Ishikawa (cell line): ENCODE data around the gene EFHC2.

Source experiments
- CEBPB ChIP-seq: IDR thresholded peaks from 2 replicates; pipeline ENCODE4 v1.6.1; 2012
- CREB1 ChIP-seq: IDR thresholded peaks from 2 replicates; pipeline ENCODE4 v1.6.1; 2012; ENCODE audit warnings: low read depth
- EGR1 ChIP-seq: IDR thresholded peaks from 2 replicates; pipeline ENCODE4 v1.6.1; 2012
- EP300 ChIP-seq: IDR thresholded peaks from 2 replicates; pipeline ENCODE4 v1.6.1; 2012; ENCODE audit warnings: borderline replicate concordance
- FOXM1 ChIP-seq: IDR thresholded peaks from 2 replicates; pipeline ENCODE4 v1.6.1; 2012; ENCODE audit warnings: low read depth, borderline replicate concordance
- NFIC ChIP-seq: IDR thresholded peaks from 2 replicates; pipeline ENCODE4 v1.6.1; 2012
- RAD21 ChIP-seq: IDR thresholded peaks from 2 replicates; pipeline ENCODE4 v1.6.1; 2012; ENCODE audit warnings: low read depth
- TAF1 ChIP-seq: IDR thresholded peaks from 2 replicates; pipeline ENCODE4 v1.6.1; 2012; ENCODE audit warnings: low read depth, mild to moderate bottlenecking
- TCF12 ChIP-seq: IDR thresholded peaks from 2 replicates; pipeline ENCODE4 v1.6.1; 2012; ENCODE audit warnings: low read depth
- TEAD4 ChIP-seq: IDR thresholded peaks from 2 replicates; pipeline ENCODE4 v1.6.1; 2012
- YY1 ChIP-seq: IDR thresholded peaks from 2 replicates; pipeline ENCODE4 v1.6.1; 2012; ENCODE audit warnings: low read depth
- ZBTB7A ChIP-seq: IDR thresholded peaks from 2 replicates; pipeline ENCODE4 v1.6.1; 2012; ENCODE audit warnings: low read depth
- TF ChIP-seq, protein P1 (sequence below): IDR thresholded peaks from 2 replicates; pipeline ENCODE4 v1.6.1; 2012; ENCODE audit warnings: low read depth, mild to moderate bottlenecking
- TF ChIP-seq, protein P2 (sequence below): IDR thresholded peaks from 2 replicates; pipeline ENCODE4 v1.6.1; 2012
- TF ChIP-seq, protein P3 (sequence below): IDR thresholded peaks from 2 replicates; pipeline ENCODE4 v1.6.1; 2012

Gene EFHC2

DNA sequence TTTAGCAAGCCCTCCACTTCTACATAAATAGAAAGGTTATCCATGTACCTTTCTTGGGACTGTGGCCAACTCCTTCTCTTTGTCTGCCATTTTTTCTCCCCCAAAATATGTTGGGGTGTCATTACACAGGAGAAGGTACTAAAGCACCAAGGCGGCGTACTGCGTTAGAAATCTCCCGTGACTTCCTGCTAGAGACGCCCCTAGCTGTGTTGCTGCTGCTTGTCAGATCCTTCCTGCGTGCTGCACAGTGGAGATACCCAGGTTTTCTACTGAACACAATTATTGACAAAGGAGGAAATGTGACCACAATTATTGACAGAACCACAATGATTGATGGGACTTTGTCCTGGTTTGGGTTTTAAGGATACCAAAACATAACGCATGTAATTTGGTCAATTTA lies 97.7 kb downstream of the EFHC2 start:
- TF ChIP-seq NFIC, result no peak
- no peak for TF ChIP-seq CEBPB

DNA sequence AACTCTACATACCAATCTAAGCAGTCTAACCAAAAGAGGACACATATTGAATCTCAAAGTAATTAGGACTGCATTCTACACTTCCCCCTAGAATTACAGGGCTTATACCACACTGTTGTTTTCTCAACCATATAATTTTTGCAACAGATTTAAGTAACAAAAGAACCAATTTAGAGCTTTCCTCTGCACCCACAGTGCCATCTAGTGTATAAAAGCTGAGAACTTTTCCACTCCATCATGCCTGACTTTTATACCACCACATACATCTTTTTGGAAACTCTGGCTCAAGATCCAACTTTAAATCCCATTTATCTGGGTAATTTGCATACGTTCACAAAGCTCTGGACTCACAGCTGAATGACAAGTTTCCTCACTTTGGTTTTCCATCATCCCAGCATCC lies 99.5 kb downstream of the EFHC2 start:
- TF ChIP-seq, protein P1, sequence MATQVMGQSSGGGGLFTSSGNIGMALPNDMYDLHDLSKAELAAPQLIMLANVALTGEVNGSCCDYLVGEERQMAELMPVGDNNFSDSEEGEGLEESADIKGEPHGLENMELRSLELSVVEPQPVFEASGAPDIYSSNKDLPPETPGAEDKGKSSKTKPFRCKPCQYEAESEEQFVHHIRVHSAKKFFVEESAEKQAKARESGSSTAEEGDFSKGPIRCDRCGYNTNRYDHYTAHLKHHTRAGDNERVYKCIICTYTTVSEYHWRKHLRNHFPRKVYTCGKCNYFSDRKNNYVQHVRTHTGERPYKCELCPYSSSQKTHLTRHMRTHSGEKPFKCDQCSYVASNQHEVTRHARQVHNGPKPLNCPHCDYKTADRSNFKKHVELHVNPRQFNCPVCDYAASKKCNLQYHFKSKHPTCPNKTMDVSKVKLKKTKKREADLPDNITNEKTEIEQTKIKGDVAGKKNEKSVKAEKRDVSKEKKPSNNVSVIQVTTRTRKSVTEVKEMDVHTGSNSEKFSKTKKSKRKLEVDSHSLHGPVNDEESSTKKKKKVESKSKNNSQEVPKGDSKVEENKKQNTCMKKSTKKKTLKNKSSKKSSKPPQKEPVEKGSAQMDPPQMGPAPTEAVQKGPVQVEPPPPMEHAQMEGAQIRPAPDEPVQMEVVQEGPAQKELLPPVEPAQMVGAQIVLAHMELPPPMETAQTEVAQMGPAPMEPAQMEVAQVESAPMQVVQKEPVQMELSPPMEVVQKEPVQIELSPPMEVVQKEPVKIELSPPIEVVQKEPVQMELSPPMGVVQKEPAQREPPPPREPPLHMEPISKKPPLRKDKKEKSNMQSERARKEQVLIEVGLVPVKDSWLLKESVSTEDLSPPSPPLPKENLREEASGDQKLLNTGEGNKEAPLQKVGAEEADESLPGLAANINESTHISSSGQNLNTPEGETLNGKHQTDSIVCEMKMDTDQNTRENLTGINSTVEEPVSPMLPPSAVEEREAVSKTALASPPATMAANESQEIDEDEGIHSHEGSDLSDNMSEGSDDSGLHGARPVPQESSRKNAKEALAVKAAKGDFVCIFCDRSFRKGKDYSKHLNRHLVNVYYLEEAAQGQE, result no peak
- TF ChIP-seq, protein P2, sequence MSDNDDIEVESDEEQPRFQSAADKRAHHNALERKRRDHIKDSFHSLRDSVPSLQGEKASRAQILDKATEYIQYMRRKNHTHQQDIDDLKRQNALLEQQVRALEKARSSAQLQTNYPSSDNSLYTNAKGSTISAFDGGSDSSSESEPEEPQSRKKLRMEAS, result no peak
- peak; percentile 58; the same call in 1 of the 2 replicates for TF ChIP-seq RAD21

DNA sequence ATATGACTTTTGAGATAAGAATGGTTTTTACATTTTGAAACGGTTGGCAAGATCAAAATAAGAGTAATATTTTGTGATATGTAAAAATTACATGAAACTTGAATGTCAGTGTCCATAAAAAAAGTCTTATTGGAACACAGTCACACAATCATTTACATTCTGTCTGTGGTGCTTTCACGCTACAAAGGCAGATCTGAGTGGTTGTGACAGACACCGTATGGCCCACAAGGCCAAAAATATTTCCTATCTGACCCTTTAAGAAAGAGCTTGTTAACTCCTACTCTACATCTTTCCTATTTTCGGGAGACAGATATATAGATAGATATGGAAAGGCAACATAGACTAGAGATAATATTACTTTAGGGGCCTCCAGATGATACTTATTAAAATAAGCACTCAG lies 101.9 kb downstream of the EFHC2 start:
- TF ChIP-seq RAD21 (no peak), NFIC (no peak), EGR1 (no peak), TAF1 (no peak), FOXM1 (no peak), CREB1 (no peak), TCF12 (no peak), EP300 (no peak), TEAD4 (no peak), YY1 (no peak)
- TF ChIP-seq, protein P1, result no peak

DNA sequence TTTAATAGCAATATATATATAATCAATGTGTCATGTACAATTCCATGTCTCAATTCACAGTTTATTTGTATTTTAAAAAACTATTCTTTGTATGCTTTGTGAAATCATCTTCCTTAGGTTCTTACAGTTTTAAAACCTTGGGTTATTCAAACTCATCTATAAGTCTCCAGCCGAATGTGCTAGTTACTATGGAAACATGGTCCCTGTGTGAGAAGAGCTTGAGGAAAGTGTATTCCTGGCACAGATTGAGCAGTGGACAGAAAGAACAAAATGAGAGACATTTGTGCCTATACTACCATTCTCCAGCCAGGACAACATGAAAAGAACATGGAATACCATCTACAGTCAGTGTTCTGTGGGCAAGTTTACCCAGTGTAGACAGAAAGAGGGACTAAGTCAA lies 103.4 kb downstream of the EFHC2 start:
- TF ChIP-seq TEAD4 (no peak), ZBTB7A (no peak), TAF1 (no peak), EP300 (no peak), RAD21 (no peak), CEBPB (no peak), NFIC (no peak), CREB1 (no peak), YY1 (no peak), TCF12 (no peak), FOXM1 (no peak), EGR1 (no peak)
- TF ChIP-seq, protein P3, sequence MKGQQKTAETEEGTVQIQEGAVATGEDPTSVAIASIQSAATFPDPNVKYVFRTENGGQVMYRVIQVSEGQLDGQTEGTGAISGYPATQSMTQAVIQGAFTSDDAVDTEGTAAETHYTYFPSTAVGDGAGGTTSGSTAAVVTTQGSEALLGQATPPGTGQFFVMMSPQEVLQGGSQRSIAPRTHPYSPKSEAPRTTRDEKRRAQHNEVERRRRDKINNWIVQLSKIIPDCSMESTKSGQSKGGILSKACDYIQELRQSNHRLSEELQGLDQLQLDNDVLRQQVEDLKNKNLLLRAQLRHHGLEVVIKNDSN, result no peak
- TF ChIP-seq, protein P2, result no peak
- TF ChIP-seq, protein P1, result no peak

DNA sequence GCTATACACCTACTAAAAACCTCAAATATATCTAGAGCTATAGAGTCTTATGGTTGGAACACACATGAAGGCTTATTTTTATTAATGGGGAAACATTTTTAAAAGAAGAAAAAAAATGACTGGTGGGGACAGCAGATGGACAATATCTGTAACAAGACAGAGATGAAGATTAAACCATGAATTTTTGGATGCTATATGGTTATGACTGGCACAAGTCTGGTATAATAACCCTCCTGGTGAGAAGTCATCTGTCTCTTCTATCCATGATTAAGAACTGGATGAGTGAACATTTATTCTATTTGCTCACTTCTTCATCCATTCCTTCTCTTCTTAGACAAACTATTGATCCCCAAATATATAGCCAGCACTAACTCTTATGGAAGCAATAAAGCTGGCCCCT lies 104.4 kb downstream of the EFHC2 start:
- TF ChIP-seq RAD21, result no peak
- no peak for TF ChIP-seq ZBTB7A
- TF ChIP-seq, protein P2, result no peak
- TF ChIP-seq, protein P3, result no peak
